Measurements from ENCODE around the gene F12.
A peak's percentile ranks its signal among the peaks of the same experiment; 100 is the strongest.

The F12 gene

GRCh38 chr5:177446200-177447065 lies 37.1 kb upstream of the F12 start, which contains the start of gene PRR7:
Gene PRR7 (plus strand): TSS chr5:177446814. CDS start chr5:177455068, 8,254 bp downstream.
- DNase-seq, result peak; percentile 64

- DNase-seq, result no peak
Measured at GRCh38 chr5:177445917-177446199, 36.5 kb upstream of the F12 start.

- no peak for DNase-seq
Measured at GRCh38 chr5:177445052-177445916, 35.9 kb upstream of the F12 start.

GRCh38 chr5:177444106-177445051 lies 35.0 kb upstream of the F12 start:
- DNase-seq, result no peak

GRCh38 chr5:177443144-177443983 lies 34.0 kb upstream of the F12 start:
- no peak for DNase-seq

GRCh38 chr5:177442066-177442826 lies 32.9 kb upstream of the F12 start:
- no peak for DNase-seq

- DNase-seq, result no peak
Measured at GRCh38 chr5:177440990-177441780, 31.8 kb upstream of the F12 start.

- no peak for DNase-seq
Measured at GRCh38 chr5:177440211-177440989, 31.0 kb upstream of the F12 start.

- no peak for DNase-seq
Measured at GRCh38 chr5:177439518-177440053, 30.2 kb upstream of the F12 start.

GRCh38 chr5:177438468-177438867 lies 29.1 kb upstream of the F12 start:
- DNase-seq, result no peak

GRCh38 chr5:177437623-177438022 lies 28.3 kb upstream of the F12 start:
- no peak for DNase-seq

- no peak for DNase-seq
Measured at GRCh38 chr5:177435847-177436536, 26.6 kb upstream of the F12 start.

- DNase-seq, result no peak
Measured at GRCh38 chr5:177434942-177435738, 25.8 kb upstream of the F12 start.

- no peak for DNase-seq
Measured at GRCh38 chr5:177434437-177434836, 25.1 kb upstream of the F12 start.

GRCh38 chr5:177433658-177434217 lies 24.4 kb upstream of the F12 start:
- no peak for DNase-seq

- no peak for DNase-seq
Measured at GRCh38 chr5:177432839-177433657, 23.7 kb upstream of the F12 start.
